Adrenal gland (tissue), 12 donors: Measurements from ENCODE around the gene ALDH3B1. TPM values are rescaled to one million over a fixed set of nuclear protein-coding genes. Genes with fewer than 3 reads are reported as not detected.

Experiments used
- DNase-seq, 7 donors: peaks; one replicate each; pipeline ENCODE4 v3.0.0-alpha.2; 2019 to 2020
- H3K27ac ChIP-seq, 5 donors: fragments of 200-600 bp; sonication (generic) in 4 of 5; 1 replicate in 3 of 5; 2 replicates in 2 of 5; pipeline versions ENCODE4 v1.5.1 to v1.8.0; 2016 to 2020; ENCODE audit warnings: mild to moderate bottlenecking in 1 of 5
- H3K27me3 ChIP-seq: fragments of 200-600 bp; 2 replicates; pipeline ENCODE4 v1.8.0; 2021
- H3K36me3 ChIP-seq, 2 donors: fragments of 200-600 bp; replicated peaks in 1 of 2; 1 replicate in 1 of 2; 2 replicates in 1 of 2; pipeline versions ENCODE4 v1.5.1 to v1.8.0; 2018 to 2022
- H3K4me1 ChIP-seq, 2 donors: fragments of 200-600 bp; replicated peaks in 1 of 2; 1 replicate in 1 of 2; 2 replicates in 1 of 2; pipeline versions ENCODE4 v1.5.1 to v1.8.0; 2018 to 2021
- H3K4me3 ChIP-seq, 4 donors: fragments of 200-600 bp; sonication (generic) in 3 of 4; one replicate each; pipeline ENCODE4 v1.5.1; 2016 to 2018
- H3K9me3 ChIP-seq, 3 donors: fragments of 200-600 bp; sonication (generic) in 1 of 3; replicated peaks in 1 of 3; 1 replicate in 2 of 3; 2 replicates in 1 of 3; pipeline versions ENCODE4 v1.5.1 to v1.8.0; 2016 to 2021
- POLR2A ChIP-seq, 2 donors: fragments of 450-650 bp; IDR thresholded peaks; one replicate each; pipeline ENCODE4 v1.6.1; 2017; ENCODE audit warnings: antibody characterized with exemption in 2 of 2, mild to moderate bottlenecking in 2 of 2, moderate library complexity in 1 of 2
- WGBS, 4 donors: extraction: QIAGEN DNeasy Blood & Tissue Kit in 2 of 4; methylation state at CpG; one replicate each; pipeline versions ENCODE4 v1.1.5 to v1.1.7; 2013 to 2017; 5-methylcytosine and 5-hydroxymethylcytosine counted together
- intact Hi-C, 2 donors: fragments of 100-400 bp; cut with DNase I; formaldehyde crosslinking; loops; one replicate each; pipeline versions ENCODE4 v1.14.1 to v1.15.0; 2022 to 2023
- polyA plus RNA-seq, 3 donors: library from polyadenylated mRNA; stranded (reverse); fragments of 200-250 nt in 2 of 3; fragments of 350-450 nt in 1 of 3; fragmentation: Illumina TruSeq in 1 of 3; extraction: RNeasy Lipid Tissue Mini Kit (QIAGEN cat#74804) in 1 of 3; gene quantifications; one replicate each; pipeline ENCODE4 v1.2.3, GENCODE V29; 2013 to 2014
- total RNA-seq, 9 donors: library from RNA; depleted of rRNA in 4 of 9; stranded (reverse); fragments of >200 nt in 4 of 9; fragments of 120-200 nt in 1 of 9; fragmentation: NEBNext Ultra II Directional in 1 of 9; extraction: Animal tissue kit (Norgen Biotek cat#: 25700) in 1 of 9; gene quantifications; one replicate each; pipeline versions ENCODE4 v1.1.0 to v1.2.4, GENCODE V29; 2013 to 2023
- TF ChIP-seq, protein P1 (sequence below), 6 experiments: fragments of 450-650 bp in 4 of 6; fragments of 200-600 bp in 2 of 6; sonication (generic) in 1 of 6; IDR thresholded peaks; 1 replicate in 5 of 6; 2 replicates in 1 of 6; pipeline versions ENCODE4 v1.5.1 to v1.8.0; 2016 to 2021; ENCODE audit warnings: antibody characterized with exemption in 6 of 6, mild to moderate bottlenecking in 2 of 6, moderate library complexity in 1 of 6
- donor health status: healthy with polysubstance abuse.
- donor health status: Bipolar disorder and iron deficiency.
- donor health status: DM: yes; HTN: yes; CAD: no.
- donor health status: DM: no; HTN: no; CAD: no.
- donor health status: DM: no; HTN: no; CAD: no.
- donor health status: DM: yes; HTN: yes; CAD: no.

The ALDH3B1 gene
- total and polyA plus RNA-seq, 12 donors: 0.72 to 70.3 (median 51.6) TPM

DNA sequence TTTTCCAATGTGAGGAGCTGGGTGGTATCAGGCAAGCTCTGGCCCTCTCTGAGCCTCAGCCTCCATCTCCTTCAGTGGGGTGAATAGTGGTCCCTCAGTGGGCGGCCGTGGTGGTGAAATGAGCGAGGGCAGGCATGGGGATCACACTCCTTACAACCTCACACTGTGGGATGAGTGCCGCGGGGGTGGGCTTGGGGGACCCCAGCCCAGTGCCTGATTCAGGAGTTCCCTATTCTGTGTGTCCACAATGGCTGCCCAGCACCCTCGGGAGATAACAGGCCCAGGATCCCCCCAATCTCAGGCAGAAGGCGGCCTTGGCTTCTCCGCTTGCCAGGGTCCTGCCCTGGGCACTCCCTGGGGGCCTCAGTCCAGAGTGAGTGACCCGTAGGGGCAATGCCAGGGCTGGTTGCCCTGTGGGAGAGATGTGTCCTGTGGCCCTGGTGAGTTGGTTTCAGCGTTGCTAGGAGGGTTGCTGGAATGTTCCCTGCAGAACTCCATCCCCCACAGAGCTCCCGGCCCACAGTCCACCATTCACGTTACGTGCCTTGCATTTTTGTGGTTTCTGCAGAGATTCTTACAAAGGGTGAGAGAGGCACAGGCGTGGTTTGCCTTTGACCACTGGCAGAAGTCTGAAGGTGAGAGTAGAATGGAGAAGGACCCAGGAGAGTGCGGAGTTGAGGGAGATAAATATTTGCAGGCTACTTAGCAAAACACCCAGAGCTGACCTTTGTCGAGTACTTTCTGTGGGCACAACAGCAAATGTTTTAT lies 2.9 kb downstream of the ALDH3B1 start:
- Histone ChIP-seq H3K9me3 (no peaks in the 10 kb centered on the region), H3K4me1 (peaks cover 60 to 83% of the 10 kb centered on the region in 2 donors), H3K27me3 (no peaks in the 10 kb centered on the region), H3K36me3 (no peaks in the 10 kb centered on the region), H3K4me3 (no peak overlapping the region), H3K27ac (peak overlapping the region in 3 of 5 donors; percentile 83 to 99 (median 95))
- DNase-seq: peak in 3 of 7 donors; percentile 18 to 47 (median 38)
- WGBS, 4 donors: 78 to 86% (median 82%) methylated on average over 11 to 16 of the region's 16 CpGs
- intact Hi-C loops: loop anchor here in 1 of 2 donors (10.0 kb wide), 1 partner anchor 192 kb away; no protein-coding TSS in a partner anchor
- TF ChIP-seq POLR2A (IDR thresholded peaks at IDR 0.05): no peak
- TF ChIP-seq, protein P1, sequence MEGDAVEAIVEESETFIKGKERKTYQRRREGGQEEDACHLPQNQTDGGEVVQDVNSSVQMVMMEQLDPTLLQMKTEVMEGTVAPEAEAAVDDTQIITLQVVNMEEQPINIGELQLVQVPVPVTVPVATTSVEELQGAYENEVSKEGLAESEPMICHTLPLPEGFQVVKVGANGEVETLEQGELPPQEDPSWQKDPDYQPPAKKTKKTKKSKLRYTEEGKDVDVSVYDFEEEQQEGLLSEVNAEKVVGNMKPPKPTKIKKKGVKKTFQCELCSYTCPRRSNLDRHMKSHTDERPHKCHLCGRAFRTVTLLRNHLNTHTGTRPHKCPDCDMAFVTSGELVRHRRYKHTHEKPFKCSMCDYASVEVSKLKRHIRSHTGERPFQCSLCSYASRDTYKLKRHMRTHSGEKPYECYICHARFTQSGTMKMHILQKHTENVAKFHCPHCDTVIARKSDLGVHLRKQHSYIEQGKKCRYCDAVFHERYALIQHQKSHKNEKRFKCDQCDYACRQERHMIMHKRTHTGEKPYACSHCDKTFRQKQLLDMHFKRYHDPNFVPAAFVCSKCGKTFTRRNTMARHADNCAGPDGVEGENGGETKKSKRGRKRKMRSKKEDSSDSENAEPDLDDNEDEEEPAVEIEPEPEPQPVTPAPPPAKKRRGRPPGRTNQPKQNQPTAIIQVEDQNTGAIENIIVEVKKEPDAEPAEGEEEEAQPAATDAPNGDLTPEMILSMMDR (IDR thresholded peaks at IDR 0.05): no peak

DNA sequence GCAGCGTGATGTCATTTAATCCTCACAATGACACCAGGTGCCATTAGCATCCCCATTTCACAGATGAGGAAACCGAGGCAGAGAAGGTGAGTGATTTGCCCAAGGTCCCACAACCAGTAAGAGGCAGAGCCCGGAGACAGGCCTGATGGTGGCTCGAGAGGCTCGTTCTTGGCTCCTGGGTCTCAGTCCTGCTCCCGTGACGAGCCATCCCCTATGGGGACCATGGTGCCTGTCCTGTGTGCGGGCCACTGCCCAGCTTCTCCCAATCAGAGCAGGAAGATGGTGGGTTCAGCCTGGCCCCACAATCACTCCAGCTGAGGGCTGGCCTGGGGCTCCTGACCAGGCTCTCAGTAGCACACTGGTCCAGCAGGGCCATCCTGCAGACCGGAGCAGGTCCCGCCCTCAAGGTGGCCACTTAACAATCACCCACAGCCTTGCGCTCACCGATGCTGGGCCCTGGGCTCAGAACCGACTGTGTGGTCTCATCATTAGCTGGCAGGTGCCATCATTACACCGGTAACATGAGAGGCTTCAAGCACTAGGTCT lies 3.6 kb downstream of the ALDH3B1 start:
- WGBS, 4 donors: 85 to 94% (median 93%) methylated on average over 4 to 14 of the region's 14 CpGs
- H3K4me1 ChIP-seq: peaks cover 60 to 83% of the 10 kb centered on the region in 2 donors
- H3K36me3 ChIP-seq: no peaks in the 10 kb centered on the region
- no peak for TF ChIP-seq POLR2A (IDR thresholded peaks at IDR 0.05)
- TF ChIP-seq, protein P1 (IDR thresholded peaks at IDR 0.05): no peak
- intact Hi-C loops: loop anchor here in 1 of 2 donors (10.0 kb wide), 1 partner anchor 191 kb away; no protein-coding TSS in a partner anchor
- no peaks in the 10 kb centered on the region for H3K9me3 ChIP-seq
- peak overlapping the region; percentile 23 to 99 (median 88) for H3K27ac ChIP-seq
- no peak overlapping the region for H3K4me3 ChIP-seq
- no peaks in the 10 kb centered on the region for H3K27me3 ChIP-seq
- peak in 1 of 7 donors; percentile 29 for DNase-seq

DNA sequence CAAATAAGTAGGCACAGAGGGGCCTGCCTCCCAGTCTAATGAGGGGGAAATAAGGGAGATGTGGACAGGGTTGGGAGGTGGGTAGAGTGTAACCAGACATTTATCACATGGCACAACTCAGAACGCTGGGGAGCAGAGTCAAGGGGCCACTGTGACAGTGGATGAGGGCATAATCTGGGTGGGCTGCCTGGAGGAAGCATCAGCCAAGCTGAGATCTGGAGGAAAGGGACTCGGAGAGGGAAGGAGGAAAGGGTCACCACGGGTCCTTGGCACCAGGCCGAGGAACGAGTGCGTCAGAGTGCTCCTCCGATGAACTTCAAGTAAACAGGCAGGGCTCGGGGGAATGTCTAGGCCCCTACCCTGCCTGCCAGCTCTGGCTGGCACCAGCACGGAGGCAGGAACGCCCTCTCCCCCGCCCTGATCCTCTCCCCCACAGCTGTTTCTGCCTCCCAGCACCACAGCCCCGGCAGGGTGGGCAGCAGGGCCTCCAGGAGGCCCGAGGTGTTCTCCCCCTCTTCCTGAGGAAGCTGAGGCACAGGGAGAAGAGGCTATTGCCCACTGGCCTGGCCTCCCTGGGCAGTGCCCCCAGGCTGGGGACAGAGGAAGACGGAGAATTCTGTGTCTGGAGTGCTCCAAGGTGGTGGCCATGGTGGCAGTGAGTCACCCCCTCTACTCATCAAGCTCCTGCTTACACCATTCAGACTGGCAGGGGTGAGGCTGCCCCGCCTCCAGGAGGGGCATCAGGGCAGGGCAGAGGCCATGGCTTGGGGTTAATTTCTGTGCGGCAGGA lies 4.2 kb downstream of the ALDH3B1 start:
- 20 to 27% (median 25%) methylated on average over 10 to 16 of the region's 16 CpGs for WGBS, 4 donors
- intact Hi-C loops: loop anchor here in 1 of 2 donors (10.0 kb wide), 1 partner anchor 190 kb away; no protein-coding TSS in a partner anchor
- peaks cover 56 to 77% of the 10 kb centered on the region in 2 donors for H3K4me1 ChIP-seq

More for the DNA sequence above, 4.2 kb downstream of the ALDH3B1 start:
- Histone ChIP-seq H3K9me3 (no peaks in the 10 kb centered on the region), H3K4me3 (peak overlapping the region in 1 of 4 donors; percentile 14), H3K27ac (peak overlapping the region; percentile 23 to 99 (median 88)), H3K27me3 (no peaks in the 10 kb centered on the region), H3K36me3 (no peaks in the 10 kb centered on the region)
- TF ChIP-seq, protein P1 (IDR thresholded peaks at IDR 0.05): no peak
- peak in 1 of 2 donors; percentile 60 for TF ChIP-seq POLR2A (IDR thresholded peaks at IDR 0.05)
- DNase-seq: peak; percentile 83 to 96 (median 92)
